Fibroblast of lung (primary cell): ENCODE results near the gene MRPS9. TPM values are rescaled to one million over a fixed set of nuclear protein-coding genes. Genes with fewer than 3 reads are reported as not detected.

ENCODE experiments used
- DNase-seq, 2 donors: peaks; one replicate each; pipeline versions ENCODE4 v3.0.0 to v3.0.0-alpha.2; 2010; ENCODE audit warnings: low read depth in 2 of 2
- H2AFZ ChIP-seq: 2 replicates; pipeline ENCODE4 v1.5.1; 2012; ENCODE audit warnings: low read length, control low read depth, inconsistent platforms
- H3K27ac ChIP-seq: 2 replicates; pipeline ENCODE4 v1.5.1; 2011; ENCODE audit warnings: low read length, control low read depth; ENCODE audit not compliant: insufficient read depth
- H3K27me3 ChIP-seq: 2 replicates; pipeline ENCODE4 v1.5.1; 2011; ENCODE audit warnings: mild to moderate bottlenecking, low read length; ENCODE audit not compliant: control insufficient read depth, insufficient read depth
- H3K36me3 ChIP-seq: 2 replicates; pipeline ENCODE4 v1.5.1; 2011; ENCODE audit warnings: low read length; ENCODE audit not compliant: control insufficient read depth, insufficient read depth
- H3K4me1 ChIP-seq: 2 replicates; pipeline ENCODE4 v1.5.1; 2011; ENCODE audit warnings: low read length; ENCODE audit not compliant: control insufficient read depth, insufficient read depth; ENCODE audit errors: extremely low read depth
- H3K4me2 ChIP-seq: 2 replicates; pipeline ENCODE4 v1.5.1; 2011; ENCODE audit warnings: low read length, control low read depth; ENCODE audit not compliant: insufficient read depth; ENCODE audit errors: extremely low read depth
- H3K4me3 ChIP-seq, 4 experiments: fragments of 200-600 bp in 1 of 4; sonication (generic) in 1 of 4; replicated peaks in 1 of 4; 2 replicates each; pipeline ENCODE4 v1.5.1; 2011 to 2016; ENCODE audit warnings: low read length in 4 of 4, low read depth in 3 of 4, mild to moderate bottlenecking in 3 of 4, control low read depth in 2 of 4, inconsistent platforms in 1 of 4, mixed read lengths in 1 of 4; ENCODE audit not compliant: insufficient read depth in 1 of 4; ENCODE audit errors: control extremely low read depth in 1 of 4
- H3K79me2 ChIP-seq: 2 replicates; pipeline ENCODE4 v1.5.1; 2012; ENCODE audit warnings: mild to moderate bottlenecking, low read length, inconsistent platforms; ENCODE audit not compliant: control insufficient read depth, insufficient read depth
- H3K9ac ChIP-seq: 2 replicates; pipeline ENCODE4 v1.5.1; 2011; ENCODE audit warnings: mild to moderate bottlenecking, low read length, control low read depth; ENCODE audit not compliant: insufficient read depth
- H3K9me3 ChIP-seq: 2 replicates; pipeline ENCODE4 v1.5.1; 2012; ENCODE audit warnings: low read depth, low read length; ENCODE audit not compliant: control insufficient read depth, insufficient read depth
- H4K20me1 ChIP-seq: 2 replicates; pipeline ENCODE4 v1.5.1; 2011; ENCODE audit warnings: low read length; ENCODE audit not compliant: control insufficient read depth, insufficient read depth; ENCODE audit errors: extremely low read depth
- EZH2 ChIP-seq: IDR thresholded peaks from 2 replicates; pipeline ENCODE4 v1.5.1; 2012; ENCODE audit warnings: low read length, control low read depth, mild to moderate bottlenecking; ENCODE audit errors: missing control alignments
- polyA plus RNA-seq, 2 donors: library from polyadenylated mRNA; depleted of rRNA in 1 of 2; stranded (reverse) in 1 of 2; unstranded in 1 of 2; fragments of >200 nt; gene quantifications; 2 replicates each; pipeline ENCODE4 v1.2.1, GENCODE V29; 2011 to 2012; ENCODE audit warnings: missing spikeins in 1 of 2
- total RNA-seq: library from RNA; depleted of rRNA; stranded (reverse); fragments of >200 nt; gene quantifications from 2 replicates; pipeline ENCODE4 v1.2.1, GENCODE V29; 2014
- TF ChIP-seq, protein P1 (sequence below), 2 donors: IDR thresholded peaks in 1 of 2; conservative IDR thresholded peaks in 1 of 2; 1 replicate in 1 of 2; 2 replicates in 1 of 2; pipeline ENCODE4 v1.5.1; 2011 to 2012; ENCODE audit warnings: low read length in 2 of 2, control low read depth in 1 of 2, inconsistent platforms in 1 of 2, low read depth in 1 of 2, mild to moderate bottlenecking in 1 of 2

Gene MRPS9
- total and polyA plus RNA-seq, 2 donors (not counting 1 experiment from before 2014, with no cell fraction given) = 21.3 to 25.3 TPM

GRCh38 chr2:105114551-105114950 is 76.7 kb downstream of the MRPS9 start:
- peak; percentile 67 to 75 for DNase-seq
- H3K27ac ChIP-seq = no peak overlapping the region
- TF ChIP-seq, protein P1, sequence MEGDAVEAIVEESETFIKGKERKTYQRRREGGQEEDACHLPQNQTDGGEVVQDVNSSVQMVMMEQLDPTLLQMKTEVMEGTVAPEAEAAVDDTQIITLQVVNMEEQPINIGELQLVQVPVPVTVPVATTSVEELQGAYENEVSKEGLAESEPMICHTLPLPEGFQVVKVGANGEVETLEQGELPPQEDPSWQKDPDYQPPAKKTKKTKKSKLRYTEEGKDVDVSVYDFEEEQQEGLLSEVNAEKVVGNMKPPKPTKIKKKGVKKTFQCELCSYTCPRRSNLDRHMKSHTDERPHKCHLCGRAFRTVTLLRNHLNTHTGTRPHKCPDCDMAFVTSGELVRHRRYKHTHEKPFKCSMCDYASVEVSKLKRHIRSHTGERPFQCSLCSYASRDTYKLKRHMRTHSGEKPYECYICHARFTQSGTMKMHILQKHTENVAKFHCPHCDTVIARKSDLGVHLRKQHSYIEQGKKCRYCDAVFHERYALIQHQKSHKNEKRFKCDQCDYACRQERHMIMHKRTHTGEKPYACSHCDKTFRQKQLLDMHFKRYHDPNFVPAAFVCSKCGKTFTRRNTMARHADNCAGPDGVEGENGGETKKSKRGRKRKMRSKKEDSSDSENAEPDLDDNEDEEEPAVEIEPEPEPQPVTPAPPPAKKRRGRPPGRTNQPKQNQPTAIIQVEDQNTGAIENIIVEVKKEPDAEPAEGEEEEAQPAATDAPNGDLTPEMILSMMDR (conservative IDR thresholded peaks at IDR 0.05 in 1 of 2, IDR thresholded peaks at IDR 0.05 in 1 of 2; ENCODE audit: low read depth in 1 of 2, low read length in 2 of 2) = peak; percentile 62 to 75
- no peak for TF ChIP-seq EZH2
- H2AFZ ChIP-seq = no peak overlapping the region
- H3K4me3 ChIP-seq = no peak overlapping the region
- no peaks in the 10 kb centered on the region for H3K27me3 ChIP-seq
- no peaks in the 10 kb centered on the region for H3K4me1 ChIP-seq
- H3K9me3 ChIP-seq = no peaks in the 10 kb centered on the region
- H3K79me2 ChIP-seq = no peaks in the 10 kb centered on the region
- no peak overlapping the region for H3K9ac ChIP-seq
- H3K4me2 ChIP-seq = no peak overlapping the region
- H4K20me1 ChIP-seq = no peaks in the 10 kb centered on the region
- H3K36me3 ChIP-seq = no peaks in the 10 kb centered on the region

- TF ChIP-seq, protein P1 (conservative IDR thresholded peaks at IDR 0.05 in 1 of 2, IDR thresholded peaks at IDR 0.05 in 1 of 2; ENCODE audit: low read depth in 1 of 2, low read length in 2 of 2) = no peak
- no peak for TF ChIP-seq EZH2
- H3K27me3 ChIP-seq = no peaks in the 10 kb centered on the region
These were observed 78.5 kb downstream of the MRPS9 start for GRCh38 chr2:105116348-105116747.

GRCh38 chr2:105117565-105117964 is 79.7 kb downstream of the MRPS9 start:
- no peak overlapping the region for H3K4me2 ChIP-seq
- H3K4me1 ChIP-seq = no peaks in the 10 kb centered on the region
- no peak for DNase-seq
- no peaks in the 10 kb centered on the region for H3K79me2 ChIP-seq
- H4K20me1 ChIP-seq = no peaks in the 10 kb centered on the region
- H3K9ac ChIP-seq = no peak overlapping the region
- no peaks in the 10 kb centered on the region for H3K36me3 ChIP-seq
- H3K4me3 ChIP-seq = no peak overlapping the region
- H3K27me3 ChIP-seq = no peaks in the 10 kb centered on the region
- no peaks in the 10 kb centered on the region for H3K9me3 ChIP-seq
- no peak overlapping the region for H3K27ac ChIP-seq
- TF ChIP-seq EZH2 = no peak
- TF ChIP-seq, protein P1 (conservative IDR thresholded peaks at IDR 0.05 in 1 of 2, IDR thresholded peaks at IDR 0.05 in 1 of 2; ENCODE audit: low read depth in 1 of 2, low read length in 2 of 2) = no peak
- H2AFZ ChIP-seq = no peak overlapping the region

More at GRCh38 chr2:105116348-105116747, 78.5 kb downstream of the MRPS9 start:
- H4K20me1 ChIP-seq = no peaks in the 10 kb centered on the region
- H3K4me2 ChIP-seq = no peak overlapping the region
- no peaks in the 10 kb centered on the region for H3K36me3 ChIP-seq
- no peaks in the 10 kb centered on the region for H3K4me1 ChIP-seq
- no peaks in the 10 kb centered on the region for H3K9me3 ChIP-seq
- H3K27ac ChIP-seq = no peak overlapping the region
- no peak overlapping the region for H3K9ac ChIP-seq
- H3K79me2 ChIP-seq = no peaks in the 10 kb centered on the region
- H2AFZ ChIP-seq = no peak overlapping the region
- no peak overlapping the region for H3K4me3 ChIP-seq
- no peak for DNase-seq
